ENCODE data around the gene IL5RA.

DNA sequence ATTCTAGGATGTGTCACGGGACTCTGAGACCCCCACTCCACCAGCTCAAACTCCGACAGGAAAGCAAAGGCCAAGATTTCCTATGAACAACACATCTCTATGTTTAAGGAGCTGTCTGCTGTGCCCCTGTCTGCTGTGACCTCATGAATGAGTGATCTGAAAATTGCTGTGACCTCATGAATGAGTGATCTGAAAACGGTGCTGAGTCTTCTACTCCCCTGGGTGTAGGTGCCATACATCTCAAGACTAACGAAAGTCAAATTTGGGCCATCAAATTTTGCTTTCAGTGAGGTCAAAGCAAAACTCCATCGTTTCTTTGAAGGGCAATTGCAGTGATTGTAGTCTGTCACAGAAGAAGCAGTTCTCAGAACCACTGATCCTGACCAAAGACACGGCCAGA is 24.4 kb downstream of the IL5RA start:
- TF ChIP-seq POLR2AphosphoS5 (IDR thresholded peaks at IDR 0.05) (no peak), POLR2A (IDR thresholded peaks at IDR 0.05) (no peak)
- TF ChIP-seq, protein P1, sequence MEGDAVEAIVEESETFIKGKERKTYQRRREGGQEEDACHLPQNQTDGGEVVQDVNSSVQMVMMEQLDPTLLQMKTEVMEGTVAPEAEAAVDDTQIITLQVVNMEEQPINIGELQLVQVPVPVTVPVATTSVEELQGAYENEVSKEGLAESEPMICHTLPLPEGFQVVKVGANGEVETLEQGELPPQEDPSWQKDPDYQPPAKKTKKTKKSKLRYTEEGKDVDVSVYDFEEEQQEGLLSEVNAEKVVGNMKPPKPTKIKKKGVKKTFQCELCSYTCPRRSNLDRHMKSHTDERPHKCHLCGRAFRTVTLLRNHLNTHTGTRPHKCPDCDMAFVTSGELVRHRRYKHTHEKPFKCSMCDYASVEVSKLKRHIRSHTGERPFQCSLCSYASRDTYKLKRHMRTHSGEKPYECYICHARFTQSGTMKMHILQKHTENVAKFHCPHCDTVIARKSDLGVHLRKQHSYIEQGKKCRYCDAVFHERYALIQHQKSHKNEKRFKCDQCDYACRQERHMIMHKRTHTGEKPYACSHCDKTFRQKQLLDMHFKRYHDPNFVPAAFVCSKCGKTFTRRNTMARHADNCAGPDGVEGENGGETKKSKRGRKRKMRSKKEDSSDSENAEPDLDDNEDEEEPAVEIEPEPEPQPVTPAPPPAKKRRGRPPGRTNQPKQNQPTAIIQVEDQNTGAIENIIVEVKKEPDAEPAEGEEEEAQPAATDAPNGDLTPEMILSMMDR (IDR thresholded peaks at IDR 0.05), result no peak

Data from prostate gland (tissue), 2 donors.